ENCODE results near the gene SCAND1. TPM values are rescaled to one million over a fixed set of nuclear protein-coding genes. Genes with fewer than 3 reads are reported as not detected.

SCAND1 gene
- total and polyA plus RNA-seq, 2 donors (not counting 1 experiment from before 2014, with no cell fraction given) = 8.3 to 44.3 TPM

DNA sequence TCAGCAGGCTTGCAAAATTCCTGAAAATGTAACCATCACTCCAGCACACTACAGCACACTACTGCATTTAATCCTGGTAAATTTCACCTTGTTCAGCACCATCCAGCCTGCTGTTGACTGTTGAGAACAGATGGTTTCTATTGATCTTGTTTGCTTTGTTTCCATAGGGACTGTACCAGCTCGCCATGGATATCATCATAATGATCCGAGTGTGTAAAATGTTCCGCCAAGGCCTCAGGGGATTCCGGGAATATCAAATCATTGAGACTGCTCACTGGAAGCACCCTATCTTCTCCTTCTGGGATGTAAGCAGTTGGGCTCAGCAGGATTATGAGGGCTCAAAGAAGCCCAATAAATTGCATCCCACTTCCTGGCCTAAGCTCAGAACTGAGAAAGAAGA is 18.2 kb upstream of the SCAND1 start:
- H2AFZ ChIP-seq (ENCODE audit: low read length) = no peak overlapping the region
- TF ChIP-seq EZH2 (IDR thresholded peaks at IDR 0.05; ENCODE audit: low read length, missing control alignments) = no peak
- TF ChIP-seq, protein P1, sequence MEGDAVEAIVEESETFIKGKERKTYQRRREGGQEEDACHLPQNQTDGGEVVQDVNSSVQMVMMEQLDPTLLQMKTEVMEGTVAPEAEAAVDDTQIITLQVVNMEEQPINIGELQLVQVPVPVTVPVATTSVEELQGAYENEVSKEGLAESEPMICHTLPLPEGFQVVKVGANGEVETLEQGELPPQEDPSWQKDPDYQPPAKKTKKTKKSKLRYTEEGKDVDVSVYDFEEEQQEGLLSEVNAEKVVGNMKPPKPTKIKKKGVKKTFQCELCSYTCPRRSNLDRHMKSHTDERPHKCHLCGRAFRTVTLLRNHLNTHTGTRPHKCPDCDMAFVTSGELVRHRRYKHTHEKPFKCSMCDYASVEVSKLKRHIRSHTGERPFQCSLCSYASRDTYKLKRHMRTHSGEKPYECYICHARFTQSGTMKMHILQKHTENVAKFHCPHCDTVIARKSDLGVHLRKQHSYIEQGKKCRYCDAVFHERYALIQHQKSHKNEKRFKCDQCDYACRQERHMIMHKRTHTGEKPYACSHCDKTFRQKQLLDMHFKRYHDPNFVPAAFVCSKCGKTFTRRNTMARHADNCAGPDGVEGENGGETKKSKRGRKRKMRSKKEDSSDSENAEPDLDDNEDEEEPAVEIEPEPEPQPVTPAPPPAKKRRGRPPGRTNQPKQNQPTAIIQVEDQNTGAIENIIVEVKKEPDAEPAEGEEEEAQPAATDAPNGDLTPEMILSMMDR (conservative IDR thresholded peaks at IDR 0.05 in 1 of 2, IDR thresholded peaks at IDR 0.05 in 1 of 2; ENCODE audit: low read depth in 1 of 2, low read length in 2 of 2) = no peak
- H3K4me3 ChIP-seq (replicated peaks in 1 of 4; ENCODE audit: control extremely low read depth in 1 of 4, insufficient read depth in 1 of 4, low read depth in 3 of 4, low read length in 4 of 4) = no peak overlapping the region
- no peaks in the 10 kb centered on the region for H3K9me3 ChIP-seq (ENCODE audit: control insufficient read depth, insufficient read depth, low read depth, low read length)
- no peaks in the 10 kb centered on the region for H3K4me1 ChIP-seq (ENCODE audit: control insufficient read depth, extremely low read depth, insufficient read depth, low read length)
- H3K27me3 ChIP-seq (ENCODE audit: control insufficient read depth, insufficient read depth, low read length) = peaks cover 5% of the 10 kb centered on the region
- no peak overlapping the region for H3K4me2 ChIP-seq (ENCODE audit: extremely low read depth, insufficient read depth, low read length)
- H3K36me3 ChIP-seq (ENCODE audit: control insufficient read depth, insufficient read depth, low read length) = no peaks in the 10 kb centered on the region
- H3K9ac ChIP-seq (ENCODE audit: insufficient read depth, low read length) = no peak overlapping the region
- no peak overlapping the region for H3K27ac ChIP-seq (ENCODE audit: insufficient read depth, low read length)
- H4K20me1 ChIP-seq (ENCODE audit: control insufficient read depth, extremely low read depth, insufficient read depth, low read length) = no peaks in the 10 kb centered on the region
- DNase-seq (ENCODE audit: low read depth in 2 of 2) = no peak
- H3K79me2 ChIP-seq (ENCODE audit: control insufficient read depth, insufficient read depth, low read length) = no peaks in the 10 kb centered on the region

DNA sequence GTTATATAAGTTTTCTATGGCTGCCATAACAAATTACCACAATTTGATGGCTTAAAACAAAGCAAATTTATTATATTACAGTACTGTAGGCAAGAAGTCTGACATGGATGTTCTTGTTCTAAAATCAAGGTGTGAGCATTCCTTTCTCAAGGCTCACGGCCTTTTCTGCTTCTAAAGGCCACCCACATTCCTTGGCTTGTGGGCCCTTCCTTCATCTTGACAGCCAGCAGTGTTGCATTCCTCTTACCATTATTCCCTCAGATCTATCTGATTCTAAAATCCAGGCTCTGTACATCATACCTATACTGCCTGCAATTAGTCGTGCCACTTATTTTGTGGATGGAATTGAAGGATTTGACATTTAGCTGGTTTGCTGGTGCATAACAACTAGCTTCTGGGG is 17.7 kb upstream of the SCAND1 start:
- Histone ChIP-seq H3K4me2 (ENCODE audit: extremely low read depth, insufficient read depth, low read length) (no peak overlapping the region), H3K36me3 (ENCODE audit: control insufficient read depth, insufficient read depth, low read length) (no peaks in the 10 kb centered on the region), H2AFZ (ENCODE audit: low read length) (no peak overlapping the region), H3K9ac (ENCODE audit: insufficient read depth, low read length) (no peak overlapping the region), H3K9me3 (ENCODE audit: control insufficient read depth, insufficient read depth, low read depth, low read length) (no peaks in the 10 kb centered on the region), H3K79me2 (ENCODE audit: control insufficient read depth, insufficient read depth, low read length) (no peaks in the 10 kb centered on the region), H3K27ac (ENCODE audit: insufficient read depth, low read length) (no peak overlapping the region), H3K27me3 (ENCODE audit: control insufficient read depth, insufficient read depth, low read length) (peaks cover 5% of the 10 kb centered on the region), H3K4me1 (ENCODE audit: control insufficient read depth, extremely low read depth, insufficient read depth, low read length) (no peaks in the 10 kb centered on the region), H4K20me1 (ENCODE audit: control insufficient read depth, extremely low read depth, insufficient read depth, low read length) (no peaks in the 10 kb centered on the region), H3K4me3 (replicated peaks in 1 of 4; ENCODE audit: control extremely low read depth in 1 of 4, insufficient read depth in 1 of 4, low read depth in 3 of 4, low read length in 4 of 4) (no peak overlapping the region)
- no peak for TF ChIP-seq EZH2 (IDR thresholded peaks at IDR 0.05; ENCODE audit: low read length, missing control alignments)
- TF ChIP-seq, protein P1 (conservative IDR thresholded peaks at IDR 0.05 in 1 of 2, IDR thresholded peaks at IDR 0.05 in 1 of 2; ENCODE audit: low read depth in 1 of 2, low read length in 2 of 2) = no peak
- no peak for DNase-seq (ENCODE audit: low read depth in 2 of 2)

DNA sequence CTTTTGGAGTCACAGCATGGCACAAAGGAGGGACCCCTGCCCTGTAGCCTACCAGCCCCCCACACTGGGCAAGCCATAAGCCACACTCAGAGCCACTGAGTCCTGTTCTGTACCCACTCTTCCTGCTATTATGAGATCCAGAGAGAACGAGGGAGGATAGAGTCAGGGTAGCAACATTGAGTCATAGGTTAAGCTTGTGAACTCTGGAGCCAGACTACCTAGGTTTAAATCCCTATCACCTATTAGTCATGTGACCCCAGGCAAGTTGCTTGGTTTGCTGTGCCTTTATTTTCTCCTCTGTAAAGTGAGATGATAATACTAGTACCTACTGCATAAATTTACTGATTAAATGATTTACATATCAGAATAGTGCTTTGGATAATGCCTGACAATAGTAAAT is 14.6 kb upstream of the SCAND1 start:
- no peak overlapping the region for H3K9ac ChIP-seq (ENCODE audit: insufficient read depth, low read length)
- TF ChIP-seq, protein P1 (conservative IDR thresholded peaks at IDR 0.05 in 1 of 2, IDR thresholded peaks at IDR 0.05 in 1 of 2; ENCODE audit: low read depth in 1 of 2, low read length in 2 of 2) = no peak
- no peak for TF ChIP-seq EZH2 (IDR thresholded peaks at IDR 0.05; ENCODE audit: low read length, missing control alignments)
- H3K79me2 ChIP-seq (ENCODE audit: control insufficient read depth, insufficient read depth, low read length) = no peaks in the 10 kb centered on the region
- H3K4me2 ChIP-seq (ENCODE audit: extremely low read depth, insufficient read depth, low read length) = no peak overlapping the region
- DNase-seq (ENCODE audit: low read depth in 2 of 2) = no peak
- no peak overlapping the region for H3K27ac ChIP-seq (ENCODE audit: insufficient read depth, low read length)
- H3K9me3 ChIP-seq (ENCODE audit: control insufficient read depth, insufficient read depth, low read depth, low read length) = no peaks in the 10 kb centered on the region
- H2AFZ ChIP-seq (ENCODE audit: low read length) = no peak overlapping the region
- H3K36me3 ChIP-seq (ENCODE audit: control insufficient read depth, insufficient read depth, low read length) = no peaks in the 10 kb centered on the region
- peaks cover 4% of the 10 kb centered on the region for H3K27me3 ChIP-seq (ENCODE audit: control insufficient read depth, insufficient read depth, low read length)
- no peaks in the 10 kb centered on the region for H3K4me1 ChIP-seq (ENCODE audit: control insufficient read depth, extremely low read depth, insufficient read depth, low read length)
- no peaks in the 10 kb centered on the region for H4K20me1 ChIP-seq (ENCODE audit: control insufficient read depth, extremely low read depth, insufficient read depth, low read length)
- H3K4me3 ChIP-seq (replicated peaks in 1 of 4; ENCODE audit: control extremely low read depth in 1 of 4, insufficient read depth in 1 of 4, low read depth in 3 of 4, low read length in 4 of 4) = no peak overlapping the region

Measured in fibroblast of lung (primary cell).